H1 (cell line): ENCODE data around the gene WBP1. TPM values are rescaled to one million over a fixed set of nuclear protein-coding genes. Genes with fewer than 3 reads are reported as not detected.

Source experiments
- CTCF ChIA-PET: fragments of 300-600 bp; sonication (Branson Sonifier 250); formaldehyde crosslinking; loops from one replicate; lab custom pipeline; 2021; ENCODE audit not compliant: partially characterized antibody; lab: Charles Lee
- POLR2A ChIA-PET: fragments of 300-600 bp; sonication (Branson Sonifier 250); formaldehyde crosslinking; loops from one replicate; lab custom pipeline; 2021; ENCODE audit warnings: inconsistent platforms; ENCODE audit not compliant: partially characterized antibody; lab: Charles Lee
- DNase-seq, 2 experiments: peaks; one replicate each; pipeline versions ENCODE4 v3.0.0 to v3.0.0-alpha.2; 2010 to 2022; ENCODE audit warnings: low spot score in 2 of 2, low read depth in 1 of 2, mixed read lengths in 1 of 2
- FAIRE-seq: peaks from 2 replicates; lab custom pipeline; 2011; peaks lifted over from hg19 to GRCh38; lab: Jason Lieb, UNC
- H2AFZ ChIP-seq: 2 replicates; pipeline ENCODE4 v1.8.1; 2012; ENCODE audit warnings: low read length, inconsistent platforms
- H2AK5ac ChIP-seq: 2 replicates; pipeline ENCODE4 v1.6.1; 2013; ENCODE audit warnings: low read depth, low read length
- H2BK120ac ChIP-seq: replicated peaks from 2 replicates; pipeline ENCODE3; 2013; ENCODE audit warnings: low read depth, low read length, inconsistent platforms
- H2BK12ac ChIP-seq: 2 replicates; pipeline ENCODE4 v1.6.1; 2013; ENCODE audit warnings: low read depth, low read length
- H2BK15ac ChIP-seq: 2 replicates; pipeline ENCODE4 v1.6.1; 2013; ENCODE audit warnings: low read length
- H2BK20ac ChIP-seq: 2 replicates; pipeline ENCODE4 v1.6.1; 2013; ENCODE audit warnings: low read length
- H2BK5ac ChIP-seq: 2 replicates; pipeline ENCODE4 v1.6.1; 2013; ENCODE audit warnings: low read depth, low read length
- H3K14ac ChIP-seq: 2 replicates; pipeline ENCODE4 v1.6.1; 2013; ENCODE audit warnings: inconsistent platforms; ENCODE audit not compliant: insufficient read length
- H3K18ac ChIP-seq: 2 replicates; pipeline ENCODE4 v1.6.1; 2013; ENCODE audit warnings: low read length; ENCODE audit errors: extremely low read depth
- H3K23ac ChIP-seq: 2 replicates; pipeline ENCODE4 v1.6.1; 2013; ENCODE audit warnings: inconsistent platforms; ENCODE audit not compliant: insufficient read length
- H3K23me2 ChIP-seq: 2 replicates; pipeline ENCODE4 v1.6.1; 2013; ENCODE audit warnings: low read depth, low read length
- H3K27ac ChIP-seq: 2 replicates; pipeline ENCODE4 v1.6.1; 2011; ENCODE audit warnings: low read depth, low read length, inconsistent platforms
- H3K27me3 ChIP-seq, 4 experiments: replicated peaks in 1 of 4; 1 replicate in 1 of 4; 2 replicates in 3 of 4; pipeline versions ENCODE4 v1.6.1 to v1.8.1; 2011 to 2013; ENCODE audit warnings: low read length in 3 of 4, mild to moderate bottlenecking in 3 of 4, inconsistent platforms in 2 of 4, mixed read lengths in 2 of 4, moderate library complexity in 1 of 4; ENCODE audit not compliant: control insufficient read depth in 3 of 4, insufficient read depth in 3 of 4; ENCODE audit errors: extremely low read depth in 1 of 4
- H3K36me3 ChIP-seq, 4 experiments: 2 replicates each; pipeline versions ENCODE4 v1.6.1 to v1.8.1; 2011 to 2013; ENCODE audit warnings: mild to moderate bottlenecking in 4 of 4, low read length in 3 of 4, moderate library complexity in 2 of 4, control low read depth in 1 of 4, inconsistent platforms in 1 of 4; ENCODE audit not compliant: insufficient read depth in 4 of 4, control insufficient read depth in 2 of 4
- H3K4ac ChIP-seq: replicated peaks from 2 replicates; pipeline ENCODE3; 2013; ENCODE audit warnings: low read length, low read depth, mixed read lengths, inconsistent platforms; ENCODE audit not compliant: insufficient read length
- H3K4me1 ChIP-seq, 4 experiments: replicated peaks in 1 of 4; 1 replicate in 1 of 4; 2 replicates in 3 of 4; pipeline versions ENCODE4 v1.6.1 to v1.8.1; 2011 to 2013; ENCODE audit warnings: low read length in 3 of 4, inconsistent platforms in 2 of 4, mixed read lengths in 1 of 4; ENCODE audit not compliant: insufficient read depth in 4 of 4, control insufficient read depth in 3 of 4
- H3K4me2 ChIP-seq, 2 experiments: 2 replicates each; pipeline versions ENCODE4 v1.6.1 to v1.8.1; 2011 to 2013; ENCODE audit warnings: low read depth in 2 of 2, low read length in 2 of 2, control low read depth in 1 of 2, inconsistent platforms in 1 of 2, mild to moderate bottlenecking in 1 of 2; ENCODE audit not compliant: insufficient read depth in 1 of 2
- H3K4me3 ChIP-seq, 4 experiments: fragments of 200-600, 300-600 bp in 1 of 4; sonication (generic), shearing (Covaris generic), sonication (Bioruptor Twin) in 1 of 4; 2 replicates each; pipeline versions ENCODE4 v1.5.1 to v1.8.1; 2011 to 2016; ENCODE audit warnings: low read length in 4 of 4, low read depth in 3 of 4, control low read depth in 2 of 4, inconsistent platforms in 2 of 4, mild to moderate bottlenecking in 2 of 4, mixed read lengths in 1 of 4, moderate library complexity in 1 of 4; ENCODE audit not compliant: insufficient read depth in 2 of 4; ENCODE audit errors: extremely low read depth in 1 of 4
- H3K56ac ChIP-seq: replicated peaks from 2 replicates; pipeline ENCODE3; 2013; ENCODE audit warnings: low read depth, mild to moderate bottlenecking, mixed read lengths, low read length, inconsistent platforms; ENCODE audit not compliant: insufficient read length
- H3K79me1 ChIP-seq: 2 replicates; pipeline ENCODE4 v1.6.1; 2013; ENCODE audit warnings: low read depth, low read length, control low read depth
- H3K79me2 ChIP-seq, 2 experiments: 2 replicates each; pipeline versions ENCODE4 v1.6.1 to v1.8.1; 2012 to 2013; ENCODE audit warnings: low read length in 2 of 2, mild to moderate bottlenecking in 2 of 2, inconsistent platforms in 1 of 2; ENCODE audit not compliant: insufficient read depth in 2 of 2, control insufficient read depth in 1 of 2
- H3K9ac ChIP-seq, 4 experiments: replicated peaks in 1 of 4; 1 replicate in 1 of 4; 2 replicates in 3 of 4; pipeline versions ENCODE4 v1.6.1 to v1.8.1; 2011 to 2013; ENCODE audit warnings: low read depth in 3 of 4, low read length in 3 of 4, control low read depth in 2 of 4, mild to moderate bottlenecking in 2 of 4, moderate library complexity in 2 of 4, inconsistent platforms in 1 of 4; ENCODE audit errors: extremely low read depth in 1 of 4
- H3K9me3 ChIP-seq, 2 experiments: 2 replicates each; pipeline versions ENCODE4 v1.6.1 to v1.8.1; 2012 to 2013; ENCODE audit warnings: mild to moderate bottlenecking in 2 of 2, moderate library complexity in 2 of 2, control low read depth in 1 of 2, inconsistent platforms in 1 of 2, low read depth in 1 of 2, low read length in 1 of 2, mixed read lengths in 1 of 2; ENCODE audit not compliant: insufficient read depth in 2 of 2
- H4K20me1 ChIP-seq, 2 experiments: replicated peaks in 1 of 2; 2 replicates each; pipeline versions ENCODE3 to v1.8.1; 2011 to 2013; ENCODE audit warnings: inconsistent platforms in 2 of 2, low read length in 2 of 2, mild to moderate bottlenecking in 1 of 2; ENCODE audit not compliant: insufficient read depth in 2 of 2, control insufficient read depth in 1 of 2
- H4K5ac ChIP-seq: 2 replicates; pipeline ENCODE4 v1.6.1; 2013; ENCODE audit warnings: low read length, low read depth, mixed read lengths, inconsistent platforms; ENCODE audit not compliant: insufficient read length
- H4K8ac ChIP-seq: 2 replicates; pipeline ENCODE4 v1.8.0; 2013; ENCODE audit warnings: mild to moderate bottlenecking, moderate library complexity, low read length, inconsistent platforms; ENCODE audit not compliant: insufficient read depth; ENCODE audit errors: extremely low read depth
- H4K91ac ChIP-seq: replicated peaks from 2 replicates; pipeline ENCODE3; 2013; ENCODE audit warnings: low read length, mixed read lengths, inconsistent platforms; ENCODE audit not compliant: insufficient read length
- CBX5 ChIP-seq: fragments of 300-800, 300-1000 bp; sonication (generic); IDR thresholded peaks from 2 replicates; pipeline ENCODE4 v1.7.1; 2016; ENCODE audit warnings: antibody characterized with exemption, low read length, low read depth
- CBX8 ChIP-seq: fragments of 300-800, 300-1000 bp; sonication (generic); IDR thresholded peaks from 2 replicates; pipeline ENCODE4 v1.7.1; 2016; ENCODE audit warnings: low read depth, low read length, borderline replicate concordance
- CREB1 ChIP-seq: IDR thresholded peaks from 2 replicates; pipeline ENCODE4 v1.6.1; 2012; ENCODE audit warnings: inconsistent platforms
- CTBP2 ChIP-seq: IDR thresholded peaks from 2 replicates; pipeline ENCODE4 v1.7.0; 2011; ENCODE audit warnings: borderline replicate concordance, mild to moderate bottlenecking, moderate library complexity, mixed read lengths, low read length; ENCODE audit not compliant: insufficient read depth, insufficient read length
- CTCF ChIP-seq, 3 experiments: IDR thresholded peaks; 1 replicate in 2 of 3; 2 replicates in 1 of 3; pipeline versions ENCODE4 v1.5.1 to v1.6.1; 2011; ENCODE audit warnings: low read length in 3 of 3, mild to moderate bottlenecking in 3 of 3, inconsistent platforms in 2 of 3, low read depth in 1 of 3, moderate library complexity in 1 of 3; ENCODE audit not compliant: insufficient read depth in 1 of 3; ENCODE audit errors: control extremely low read depth in 1 of 3
- E2F6 ChIP-seq: IDR thresholded peaks from 2 replicates; pipeline ENCODE4 v1.6.1; 2012; ENCODE audit warnings: inconsistent platforms
- GTF2F1 ChIP-seq: IDR thresholded peaks from 2 replicates; pipeline ENCODE4 v1.6.1; 2012; ENCODE audit warnings: low read depth, low read length, improper control_type of control experiment, borderline replicate concordance
- POLR2A ChIP-seq, 2 experiments: IDR thresholded peaks; 1 replicate in 1 of 2; 2 replicates in 1 of 2; pipeline ENCODE4 v1.6.1; 2011; ENCODE audit warnings: low read depth in 2 of 2, low read length in 2 of 2, mild to moderate bottlenecking in 2 of 2; ENCODE audit errors: control extremely low read depth in 1 of 2
- POLR2AphosphoS5 ChIP-seq: IDR thresholded peaks from 2 replicates; pipeline ENCODE4 v1.6.1; 2011; ENCODE audit warnings: low read depth, low read length
- RAD21 ChIP-seq, 2 experiments: IDR thresholded peaks in 1 of 2; conservative IDR thresholded peaks in 1 of 2; 2 replicates each; pipeline ENCODE4 v1.6.1; 2011; ENCODE audit warnings: low read depth in 2 of 2, low read length in 2 of 2, improper control_type of control experiment in 1 of 2, inconsistent platforms in 1 of 2, mild to moderate bottlenecking in 1 of 2, moderate library complexity in 1 of 2
- WGBS, 2 experiments: shearing (Covaris generic) in 1 of 2; methylation state at CpG; one replicate each; pipeline versions ENCODE4 v1.1.6 to v1.1.7; 2013 to 2015; ENCODE audit warnings: low lambda C conversion rate in 2 of 2, mixed read lengths in 2 of 2, inconsistent platforms in 1 of 2, low coverage in 1 of 2, missing lambda C conversion rate in 1 of 2; ENCODE audit not compliant: insufficient replicate concordance in 2 of 2, insufficient coverage in 1 of 2, insufficient read length in 1 of 2; ENCODE audit errors: extremely low coverage in 1 of 2, missing lambda C conversion rate in 1 of 2; 5-methylcytosine and 5-hydroxymethylcytosine counted together
- polyA plus RNA-seq, 7 experiments: library from polyadenylated mRNA; depleted of rRNA in 3 of 7; stranded (reverse) in 5 of 7; unstranded in 2 of 7; fragments of >200 nt in 5 of 7; fragments of 200-250 nt in 2 of 7; gene quantifications; 1 replicate in 5 of 7; 2 replicates in 1 of 7; 4 replicates in 1 of 7; pipeline versions ENCODE4 v1.2.1 to v1.2.3, GENCODE V29; 2011 to 2013; ENCODE audit warnings: missing spikeins in 2 of 7, mixed read lengths in 2 of 7
- total RNA-seq: library from RNA; stranded (reverse); fragmentation: NEBNext Ultra II Directional; extraction: Animal tissue kit (Norgen Biotek cat#: 25700); gene quantifications from 2 replicates; pipeline ENCODE4 v1.2.1, GENCODE V29; 2021

The WBP1 gene
- total and polyA plus RNA-seq, 2 of the 8 experiments (the other 6 are each of a cell fraction or from before 2014, with no cell fraction given) = 57.2 to 190 TPM

- H2BK12ac ChIP-seq = no peak overlapping the region
- no peak overlapping the region for H4K8ac ChIP-seq
- H3K79me1 ChIP-seq = peaks cover 4% of the 10 kb centered on the region; the same call in 1 of the 2 replicates
- FAIRE-seq (no peak), DNase-seq (no peak)
- H2BK120ac ChIP-seq = no peak overlapping the region
- H3K9me3 ChIP-seq = no peaks in the 10 kb centered on the region
- H2AFZ ChIP-seq = no peak overlapping the region
- H3K4me2 ChIP-seq = no peak overlapping the region
- 87% methylated on average over 5 of the region's 5 CpGs; no CpG with 5 or more reads in 1 of the 2 experiments for WGBS, 2 experiments
- H3K18ac ChIP-seq = no peak overlapping the region
- H3K27ac ChIP-seq = no peak overlapping the region
- H2AK5ac ChIP-seq = no peak overlapping the region
- peaks cover 10% of the 10 kb centered on the region for H3K23me2 ChIP-seq
- no peak overlapping the region for H2BK15ac ChIP-seq
- H3K36me3 ChIP-seq = peaks cover 12 to 56% (median 39%) of the 10 kb centered on the region in 4 experiments; a peak in 7 of 8 replicates
- H3K4ac ChIP-seq = no peak overlapping the region
- H2BK20ac ChIP-seq = no peak overlapping the region
- no peaks in the 10 kb centered on the region for H3K79me2 ChIP-seq
- peaks cover 0 to 5% (median 3%) of the 10 kb centered on the region in 4 experiments; a peak in 3 of 7 replicates for H3K4me1 ChIP-seq
- H3K14ac ChIP-seq = no peak overlapping the region
- H3K27me3 ChIP-seq = 0 out of 7 replicates have a peak, but pooled peaks cover 0 to 2% (median 0%) of the 10 kb centered on the region in 4 experiments
- H3K23ac ChIP-seq = no peak overlapping the region
- H3K4me3 ChIP-seq = no peak overlapping the region
- H3K56ac ChIP-seq = no peak overlapping the region
- H2BK5ac ChIP-seq = no peak overlapping the region
- no peak overlapping the region for H4K91ac ChIP-seq
- H4K20me1 ChIP-seq = peaks cover 1 to 18% of the 10 kb centered on the region in 2 experiments
- ChIA-PET POLR2A (interaction anchor here (0.6 to 5.5 kb wide), 12 partner anchors 7 to 78 kb away, joined by 3 to 42 read pairs (median 5); partner anchors contain the start of genes CCDC142, MRPL53, TTC31 and WBP1), CTCF (interaction anchor here (0.6 to 0.9 kb wide), 2 partner anchors 14 to 47 kb away, joined by 3 read pairs; partner anchors contain the start of gene MRPL53)
- H4K5ac ChIP-seq = no peak overlapping the region
- no peak overlapping the region for H3K9ac ChIP-seq
- peak in 1 of 2 experiments; percentile 24; a peak in 1 of 3 replicates for TF ChIP-seq POLR2A (IDR thresholded peaks at IDR 0.05; ENCODE audit: control extremely low read depth in 1 of 2, low read depth in 2 of 2, low read length in 2 of 2)
- no peak for TF ChIP-seq RAD21 (IDR thresholded peaks at IDR 0.05 in 1 of 2, conservative IDR thresholded peaks at IDR 0.05 in 1 of 2; ENCODE audit: low read depth in 2 of 2, low read length in 2 of 2)
- peak; percentile 31; the same call in 1 of the 2 replicates for TF ChIP-seq POLR2AphosphoS5
- no peak for TF ChIP-seq CBX8
- TF ChIP-seq CTBP2 = no peak
- no peak for TF ChIP-seq E2F6
- TF ChIP-seq GTF2F1 = no peak
- TF ChIP-seq CBX5 = no peak
- TF ChIP-seq CTCF (IDR thresholded peaks at IDR 0.05; ENCODE audit: control extremely low read depth in 1 of 3, insufficient read depth in 1 of 3, low read depth in 1 of 3, low read length in 3 of 3) = no peak
- TF ChIP-seq CREB1 = no peak
Measured at GRCh38 chr2:74424995-74425406, 33.2 kb upstream of the WBP1 start.
